Measurements from ENCODE around the gene AMIGO1.

DNA sequence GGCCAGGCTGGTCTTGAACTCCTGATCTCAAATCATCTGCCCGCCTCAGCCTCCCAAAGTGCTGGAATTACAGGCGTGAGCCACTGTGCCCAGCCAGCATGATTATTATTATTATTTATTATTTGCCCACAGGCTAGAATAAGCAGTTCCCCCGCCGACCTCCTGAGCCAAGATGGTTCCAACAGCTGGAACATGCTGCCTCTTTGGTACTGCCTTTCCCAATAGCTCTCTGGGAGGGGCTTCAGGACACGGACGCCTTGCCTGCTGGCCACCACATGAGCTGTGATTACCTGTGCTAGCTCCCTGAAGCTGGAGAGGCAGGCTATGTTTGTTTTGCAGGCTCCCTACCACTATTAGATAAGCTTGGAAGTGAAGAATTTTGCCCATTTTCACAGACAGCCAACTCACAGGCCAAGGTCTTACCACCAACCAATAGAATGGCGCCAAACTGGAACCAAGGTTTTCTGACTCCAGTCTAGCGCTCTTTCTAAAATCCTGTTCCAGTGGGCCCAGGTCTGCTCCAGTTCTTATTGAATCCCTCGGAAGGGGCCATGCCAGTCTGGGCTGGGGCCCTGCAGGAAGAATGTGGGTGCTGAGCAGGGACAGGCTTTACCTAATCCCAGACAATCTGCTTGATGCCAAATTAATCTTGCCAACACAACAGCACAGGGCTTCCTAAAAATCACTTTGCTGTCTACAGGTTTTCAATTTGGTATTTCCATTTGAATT lies 28.1 kb upstream of the AMIGO1 start:
- TF ChIP-seq, protein P1, sequence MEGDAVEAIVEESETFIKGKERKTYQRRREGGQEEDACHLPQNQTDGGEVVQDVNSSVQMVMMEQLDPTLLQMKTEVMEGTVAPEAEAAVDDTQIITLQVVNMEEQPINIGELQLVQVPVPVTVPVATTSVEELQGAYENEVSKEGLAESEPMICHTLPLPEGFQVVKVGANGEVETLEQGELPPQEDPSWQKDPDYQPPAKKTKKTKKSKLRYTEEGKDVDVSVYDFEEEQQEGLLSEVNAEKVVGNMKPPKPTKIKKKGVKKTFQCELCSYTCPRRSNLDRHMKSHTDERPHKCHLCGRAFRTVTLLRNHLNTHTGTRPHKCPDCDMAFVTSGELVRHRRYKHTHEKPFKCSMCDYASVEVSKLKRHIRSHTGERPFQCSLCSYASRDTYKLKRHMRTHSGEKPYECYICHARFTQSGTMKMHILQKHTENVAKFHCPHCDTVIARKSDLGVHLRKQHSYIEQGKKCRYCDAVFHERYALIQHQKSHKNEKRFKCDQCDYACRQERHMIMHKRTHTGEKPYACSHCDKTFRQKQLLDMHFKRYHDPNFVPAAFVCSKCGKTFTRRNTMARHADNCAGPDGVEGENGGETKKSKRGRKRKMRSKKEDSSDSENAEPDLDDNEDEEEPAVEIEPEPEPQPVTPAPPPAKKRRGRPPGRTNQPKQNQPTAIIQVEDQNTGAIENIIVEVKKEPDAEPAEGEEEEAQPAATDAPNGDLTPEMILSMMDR (IDR thresholded peaks at IDR 0.05; ENCODE audit: insufficient read depth, low read length): no peak
- TF ChIP-seq, protein P2, sequence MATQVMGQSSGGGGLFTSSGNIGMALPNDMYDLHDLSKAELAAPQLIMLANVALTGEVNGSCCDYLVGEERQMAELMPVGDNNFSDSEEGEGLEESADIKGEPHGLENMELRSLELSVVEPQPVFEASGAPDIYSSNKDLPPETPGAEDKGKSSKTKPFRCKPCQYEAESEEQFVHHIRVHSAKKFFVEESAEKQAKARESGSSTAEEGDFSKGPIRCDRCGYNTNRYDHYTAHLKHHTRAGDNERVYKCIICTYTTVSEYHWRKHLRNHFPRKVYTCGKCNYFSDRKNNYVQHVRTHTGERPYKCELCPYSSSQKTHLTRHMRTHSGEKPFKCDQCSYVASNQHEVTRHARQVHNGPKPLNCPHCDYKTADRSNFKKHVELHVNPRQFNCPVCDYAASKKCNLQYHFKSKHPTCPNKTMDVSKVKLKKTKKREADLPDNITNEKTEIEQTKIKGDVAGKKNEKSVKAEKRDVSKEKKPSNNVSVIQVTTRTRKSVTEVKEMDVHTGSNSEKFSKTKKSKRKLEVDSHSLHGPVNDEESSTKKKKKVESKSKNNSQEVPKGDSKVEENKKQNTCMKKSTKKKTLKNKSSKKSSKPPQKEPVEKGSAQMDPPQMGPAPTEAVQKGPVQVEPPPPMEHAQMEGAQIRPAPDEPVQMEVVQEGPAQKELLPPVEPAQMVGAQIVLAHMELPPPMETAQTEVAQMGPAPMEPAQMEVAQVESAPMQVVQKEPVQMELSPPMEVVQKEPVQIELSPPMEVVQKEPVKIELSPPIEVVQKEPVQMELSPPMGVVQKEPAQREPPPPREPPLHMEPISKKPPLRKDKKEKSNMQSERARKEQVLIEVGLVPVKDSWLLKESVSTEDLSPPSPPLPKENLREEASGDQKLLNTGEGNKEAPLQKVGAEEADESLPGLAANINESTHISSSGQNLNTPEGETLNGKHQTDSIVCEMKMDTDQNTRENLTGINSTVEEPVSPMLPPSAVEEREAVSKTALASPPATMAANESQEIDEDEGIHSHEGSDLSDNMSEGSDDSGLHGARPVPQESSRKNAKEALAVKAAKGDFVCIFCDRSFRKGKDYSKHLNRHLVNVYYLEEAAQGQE (IDR thresholded peaks at IDR 0.05; ENCODE audit: insufficient replicate concordance, low read depth): no peak
- no peak for TF ChIP-seq POLR2AphosphoS5 (IDR thresholded peaks at IDR 0.05; ENCODE audit: low read depth)
- TF ChIP-seq GABPA (IDR thresholded peaks at IDR 0.05; ENCODE audit: low read depth): no peak
- TF ChIP-seq SPI1 (IDR thresholded peaks at IDR 0.05; ENCODE audit: borderline replicate concordance, low read depth): no peak

Measured in HL-60 (cell line).